Inflammatory macrophage treated with lipopolysaccharide for 4 hours (primary cell): ENCODE data around the gene PARD3.

ENCODE experiments used
- DNase-seq: peaks from one replicate; pipeline ENCODE4 v3.0.0-alpha.2; 2020

The PARD3 gene

DNA sequence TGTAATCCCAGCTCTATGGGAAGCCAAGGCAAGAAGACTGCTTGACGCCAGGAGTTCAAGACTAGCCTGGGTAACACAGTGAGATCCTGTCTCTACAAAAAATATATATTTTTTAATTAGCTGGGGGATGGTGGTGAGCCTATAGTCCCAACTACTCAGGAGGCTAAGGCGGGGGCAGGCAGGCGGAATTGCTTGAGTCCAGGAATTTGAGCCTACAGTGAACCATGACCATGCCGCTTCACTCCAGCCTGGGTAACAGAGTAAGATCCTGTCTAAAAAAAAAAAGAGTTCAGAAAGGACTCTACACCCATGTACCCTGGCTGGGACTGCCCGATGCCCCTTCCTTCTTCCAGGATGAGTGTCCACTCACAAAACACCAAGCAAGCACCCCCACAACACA, 648.7 kb downstream of the PARD3 start:
- DNase-seq: no peak

DNA sequence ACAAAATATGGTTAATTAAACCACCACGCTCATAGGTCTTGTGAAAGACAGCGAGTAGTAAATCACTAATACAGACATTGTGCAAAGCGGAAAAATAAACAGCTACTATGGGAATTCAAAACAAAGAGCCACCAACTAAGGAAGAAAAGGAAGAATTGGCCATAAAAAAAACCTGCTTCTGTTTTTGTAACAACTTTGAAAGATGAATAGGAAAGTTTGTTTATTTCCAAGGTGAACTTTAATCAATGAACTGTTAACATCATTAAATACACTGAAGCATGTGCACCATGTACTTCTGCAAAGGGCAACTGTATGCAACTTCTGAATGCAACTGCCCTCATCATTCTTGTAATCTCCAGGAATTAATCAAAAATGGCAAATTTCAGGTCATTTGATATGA, 651.1 kb downstream of the PARD3 start:
- no peak for DNase-seq

DNA sequence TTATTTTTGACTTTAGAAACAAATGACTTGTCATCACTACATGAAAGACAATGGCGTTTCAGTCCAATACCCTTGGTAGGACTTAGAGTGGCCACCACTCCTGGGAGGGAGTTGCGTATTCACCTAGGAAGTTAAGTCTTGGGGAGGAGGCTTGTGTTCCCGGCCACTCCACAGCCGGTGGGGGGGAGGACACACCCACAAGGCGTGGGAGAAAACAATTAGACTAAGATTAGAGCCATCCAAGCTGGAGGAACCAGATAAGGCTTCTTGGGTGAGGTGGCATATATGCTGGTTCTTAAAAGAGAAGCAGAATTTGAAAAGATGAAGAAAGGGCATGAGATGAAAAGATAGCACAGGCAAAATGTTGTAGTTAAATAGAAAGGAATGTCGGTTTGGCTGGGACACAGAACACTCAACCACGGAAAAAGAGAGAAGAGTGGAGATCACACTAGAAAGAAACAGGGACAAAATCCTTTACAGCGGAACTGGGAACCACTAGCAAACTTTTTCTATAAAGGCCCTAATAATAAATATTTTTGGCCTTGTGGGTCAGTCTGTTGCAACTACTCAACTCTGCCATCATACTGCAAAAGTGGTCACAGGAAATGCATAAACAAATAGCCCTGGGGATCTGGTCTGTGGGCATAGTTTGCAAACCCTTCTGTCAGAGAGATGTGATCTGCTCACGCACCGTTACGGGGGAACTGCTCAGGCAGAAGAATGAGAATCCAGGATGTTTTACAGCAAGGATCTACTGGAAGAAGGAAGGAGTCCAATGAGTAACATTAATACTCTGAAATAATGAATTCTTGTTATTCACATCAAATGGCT, 651.8 kb downstream of the PARD3 start:
- DNase-seq: no peak

DNA sequence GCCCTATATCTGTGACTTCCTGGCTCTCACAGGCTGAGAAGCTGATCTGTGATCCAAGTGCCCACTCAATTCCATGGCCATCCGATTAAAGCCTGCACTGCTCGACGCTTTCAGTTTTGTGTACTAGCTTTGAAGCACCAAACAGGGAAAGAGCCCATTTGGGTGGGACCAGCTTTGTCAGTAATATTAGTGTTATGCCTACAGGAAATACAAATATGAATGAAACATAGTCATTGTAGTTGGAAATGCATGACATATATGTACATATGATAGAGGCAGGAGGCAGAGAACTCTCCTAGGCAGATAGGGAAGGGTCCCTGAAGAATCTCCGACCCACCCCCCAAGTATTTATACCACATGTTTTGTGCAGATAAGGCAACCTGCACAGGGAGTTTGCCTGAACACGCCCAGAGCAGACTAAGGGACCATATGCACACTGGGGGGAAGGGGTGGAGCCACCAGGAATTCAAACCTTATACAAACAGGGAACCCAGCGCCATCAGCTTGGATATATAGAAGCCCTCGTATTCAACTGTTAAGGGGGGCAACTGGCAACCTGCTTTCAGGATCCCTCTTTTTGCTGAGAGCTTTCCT, 653.2 kb downstream of the PARD3 start:
- no peak for DNase-seq

DNA sequence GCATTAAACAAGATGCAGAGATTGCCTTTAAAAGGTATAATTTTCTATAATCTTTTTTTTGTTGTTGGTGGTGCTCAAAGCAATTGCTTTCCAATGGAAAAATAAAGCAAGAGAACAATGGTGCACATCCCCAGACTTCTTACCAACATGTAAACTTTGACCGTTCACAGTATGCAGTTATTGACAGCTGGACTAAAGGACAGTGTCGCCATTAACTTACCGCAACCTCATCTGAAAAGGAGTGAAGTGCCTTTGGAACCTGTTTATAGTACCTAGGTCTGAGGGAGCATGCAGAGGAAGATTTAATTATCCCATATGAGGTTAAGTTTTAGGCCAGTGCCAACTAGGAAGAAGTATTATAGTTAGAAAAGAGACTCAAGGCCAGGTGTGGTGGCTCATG, 654.5 kb downstream of the PARD3 start:
- no peak for DNase-seq

DNA sequence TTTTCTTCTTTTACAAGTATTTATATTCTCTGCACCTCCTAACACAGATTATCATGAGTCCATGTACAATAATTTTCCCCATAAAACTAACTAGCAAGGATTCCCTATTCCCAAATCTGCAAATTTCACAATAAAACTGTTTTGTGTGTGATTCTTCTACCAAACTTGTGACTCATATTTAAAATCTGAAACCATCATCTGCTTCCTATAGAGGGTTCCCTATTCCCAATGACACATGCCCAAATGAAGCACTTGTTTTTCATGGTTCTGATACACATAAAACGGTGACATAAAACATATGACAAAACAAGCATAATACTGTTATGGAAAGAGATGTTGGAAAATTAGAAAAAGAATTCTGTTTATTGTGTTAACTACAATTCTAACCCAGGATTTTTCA, 657.6 kb downstream of the PARD3 start:
- peak; percentile 4 for DNase-seq

DNA sequence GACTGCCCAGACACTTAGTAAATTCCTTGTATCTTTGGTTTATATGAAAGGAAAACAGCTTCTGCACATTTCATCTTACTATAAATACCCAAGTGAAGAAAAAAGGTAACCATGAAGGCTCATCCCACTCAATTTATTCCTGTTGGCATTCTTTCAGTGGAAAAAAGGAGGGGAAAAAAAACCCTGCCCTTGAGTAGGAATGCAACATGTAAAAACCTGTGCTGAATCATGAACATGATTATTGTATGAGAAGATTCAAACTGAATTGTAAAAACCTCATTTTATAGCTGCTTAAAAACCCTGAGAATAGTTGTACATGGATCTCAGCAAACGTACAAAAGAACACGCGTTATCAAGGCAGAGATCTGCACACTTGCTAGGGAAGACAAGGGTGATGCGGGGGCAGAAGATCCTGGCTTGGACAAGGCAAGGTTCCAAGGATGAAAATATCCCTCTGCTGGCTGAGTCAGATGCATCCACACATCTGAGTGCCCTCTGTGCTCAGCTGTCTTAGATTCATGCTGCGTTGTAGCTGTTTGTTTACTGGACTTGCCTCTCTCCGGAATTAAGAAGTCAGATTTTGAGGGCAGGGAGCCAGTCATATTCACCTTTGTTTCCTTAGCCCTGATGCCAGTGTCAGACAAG, 658.2 kb downstream of the PARD3 start:
- no peak for DNase-seq

DNA sequence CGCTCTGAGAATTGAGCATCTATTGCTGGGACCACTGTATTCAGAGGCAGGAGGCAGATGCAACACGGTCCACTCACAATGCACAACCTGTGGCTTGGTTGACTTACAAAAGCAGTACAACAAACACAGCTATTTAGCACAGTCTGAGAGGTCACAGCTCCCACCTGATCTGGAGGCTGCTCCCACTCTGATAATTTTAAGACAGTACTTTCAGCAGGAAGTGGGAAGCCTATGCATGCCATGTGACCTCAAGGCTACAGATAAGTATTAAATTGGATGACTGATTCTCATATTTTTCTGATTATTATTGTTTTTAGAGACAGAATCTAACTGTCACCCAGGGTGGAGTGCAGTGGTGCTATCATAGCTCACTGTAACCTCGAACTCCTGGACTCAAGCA, 659.3 kb downstream of the PARD3 start:
- DNase-seq: no peak

DNA sequence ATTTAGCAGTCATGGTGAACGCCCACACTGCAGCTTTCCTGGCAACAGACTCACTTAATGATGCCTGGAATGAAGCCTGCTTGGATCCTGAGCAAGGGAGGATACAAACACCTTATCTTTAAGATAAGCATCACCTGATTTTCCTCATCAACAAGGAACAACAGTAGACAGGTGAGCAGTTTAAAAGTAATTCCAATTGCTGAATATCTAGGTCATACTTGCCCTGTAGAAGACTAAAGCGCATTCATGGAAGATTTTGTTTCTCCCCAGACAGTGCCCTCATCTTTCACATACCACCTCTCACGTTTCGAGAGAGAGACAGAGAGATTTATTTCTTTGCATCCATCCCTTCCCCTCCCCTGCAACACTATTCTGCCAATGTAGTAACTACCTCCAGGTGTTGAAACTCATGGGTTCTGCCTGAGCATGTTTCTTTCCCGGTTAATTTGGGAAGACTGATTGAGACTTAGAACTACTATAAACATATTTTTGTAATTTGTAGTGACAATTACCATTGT, 660.7 kb downstream of the PARD3 start:
- no peak for DNase-seq

DNA sequence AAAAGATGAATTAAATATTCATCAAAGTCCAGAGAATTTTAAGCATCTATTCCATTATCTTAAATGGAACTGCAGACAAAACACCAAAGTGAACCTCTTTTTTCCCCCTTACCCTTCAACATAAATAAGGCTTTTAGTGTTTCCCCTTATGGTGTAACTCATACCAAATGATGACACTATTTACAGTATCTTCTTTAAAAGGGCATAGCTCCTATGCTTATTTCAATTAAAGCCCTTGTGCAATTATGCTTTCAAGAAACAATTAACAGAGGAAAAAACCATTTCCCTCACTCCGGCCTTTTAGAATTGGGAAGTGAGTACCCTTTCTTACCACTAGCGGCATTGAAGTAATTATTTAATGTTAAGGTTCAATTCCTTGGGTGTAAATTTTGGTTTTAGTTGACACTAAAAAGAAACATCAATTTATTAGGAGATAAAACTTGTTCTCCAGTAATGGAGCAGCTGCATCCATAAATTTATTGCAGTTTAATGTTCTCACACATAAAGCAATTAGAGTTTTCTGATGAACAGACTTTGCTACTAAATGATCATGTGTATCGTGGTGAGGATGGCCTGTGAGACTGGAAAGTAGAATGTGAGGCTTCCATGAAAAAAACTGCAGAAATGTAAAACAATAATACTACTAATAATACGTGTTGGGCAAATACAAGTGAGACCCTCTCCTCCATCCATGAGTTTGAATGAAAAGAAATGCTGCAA, 661.3 kb downstream of the PARD3 start:
- DNase-seq: no peak

DNA sequence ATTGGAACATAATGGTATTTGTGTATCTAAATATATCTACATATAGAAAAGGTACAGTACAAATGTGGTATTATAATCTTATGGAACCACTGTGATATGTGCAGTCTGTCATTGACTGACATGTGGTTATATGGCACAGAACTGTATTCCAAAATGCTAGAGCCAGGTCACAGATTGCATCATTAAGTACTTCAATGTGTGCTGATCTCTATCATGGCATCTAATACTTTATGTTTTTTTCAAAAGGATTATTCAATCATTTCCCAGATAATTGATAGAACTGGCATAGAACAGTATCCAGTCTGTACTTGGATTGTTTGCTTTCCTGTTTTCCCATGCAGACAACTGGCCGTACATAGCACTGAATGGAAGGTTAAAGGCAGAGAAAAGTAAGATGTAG, 662.7 kb downstream of the PARD3 start:
- no peak for DNase-seq

DNA sequence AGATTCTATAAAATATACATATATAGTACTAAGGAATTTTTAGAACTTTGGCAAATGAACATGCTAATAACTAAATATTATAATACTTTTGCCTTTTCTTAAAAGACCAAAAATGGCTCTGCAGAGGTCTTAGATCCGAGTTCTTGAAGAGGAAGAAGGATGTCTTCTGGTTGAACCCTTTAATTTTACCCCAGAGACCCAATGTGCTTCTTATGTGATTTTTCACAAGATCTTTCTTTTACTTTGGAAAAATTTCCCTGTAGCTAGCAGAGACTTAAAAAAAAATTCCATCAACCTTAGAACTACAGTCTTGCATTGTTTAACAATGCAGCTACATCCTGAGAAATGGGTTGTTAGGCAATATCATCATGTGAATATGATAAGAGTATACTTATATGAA, 663.2 kb downstream of the PARD3 start:
- DNase-seq: no peak

DNA sequence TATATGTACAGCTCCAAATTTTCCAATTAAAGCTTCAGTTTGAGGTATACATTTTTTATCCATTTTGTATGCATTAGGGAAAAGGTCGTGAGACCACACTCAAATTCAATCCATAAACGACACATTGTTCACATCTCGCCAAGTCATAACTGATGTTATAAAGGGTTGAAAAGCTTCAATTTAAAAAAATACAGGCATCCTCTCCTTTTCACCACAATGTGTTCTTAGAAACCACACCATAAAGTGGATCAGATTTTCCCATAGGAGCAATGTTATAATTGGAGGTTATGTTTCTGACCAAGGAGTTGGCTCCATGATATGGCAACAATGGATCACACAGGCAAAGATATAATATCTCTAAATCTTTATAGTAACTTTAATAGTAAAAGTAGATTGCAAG, 663.6 kb downstream of the PARD3 start:
- no peak for DNase-seq

DNA sequence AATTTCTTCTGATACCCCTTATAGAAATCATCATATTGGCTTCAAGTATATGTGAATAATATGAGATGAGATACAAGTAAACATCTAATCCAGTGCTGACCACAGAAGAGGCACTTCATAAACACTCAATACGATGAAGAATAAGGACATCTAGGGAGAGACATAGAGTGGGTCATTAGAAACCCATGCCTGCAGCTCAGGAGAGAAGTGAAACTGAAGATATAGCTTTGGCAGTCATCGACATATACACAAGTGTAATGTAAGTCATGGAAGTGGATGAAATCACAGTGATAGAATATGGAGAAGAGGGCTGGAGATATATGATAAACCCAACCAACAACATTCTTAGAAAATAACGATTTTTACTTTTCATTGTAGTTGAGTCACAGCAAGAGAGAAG, 665.0 kb downstream of the PARD3 start:
- no peak for DNase-seq

DNA sequence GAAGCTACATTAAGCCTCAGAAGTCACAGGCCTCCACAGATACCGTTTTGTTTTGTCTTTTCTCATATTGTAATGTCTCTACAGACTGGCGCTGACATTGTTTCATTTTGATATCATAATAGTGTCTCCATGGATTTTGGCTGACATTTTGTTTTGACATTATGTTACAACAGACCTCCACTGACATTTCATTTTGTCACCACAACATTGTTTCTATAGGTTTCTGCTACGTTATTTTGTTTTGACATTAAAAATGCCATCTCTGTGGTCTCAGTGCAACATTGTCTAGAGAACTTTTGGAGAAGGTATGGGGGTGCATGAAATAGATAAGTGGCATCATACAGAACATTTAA, 666.8 kb downstream of the PARD3 start:
- DNase-seq: no peak

DNA sequence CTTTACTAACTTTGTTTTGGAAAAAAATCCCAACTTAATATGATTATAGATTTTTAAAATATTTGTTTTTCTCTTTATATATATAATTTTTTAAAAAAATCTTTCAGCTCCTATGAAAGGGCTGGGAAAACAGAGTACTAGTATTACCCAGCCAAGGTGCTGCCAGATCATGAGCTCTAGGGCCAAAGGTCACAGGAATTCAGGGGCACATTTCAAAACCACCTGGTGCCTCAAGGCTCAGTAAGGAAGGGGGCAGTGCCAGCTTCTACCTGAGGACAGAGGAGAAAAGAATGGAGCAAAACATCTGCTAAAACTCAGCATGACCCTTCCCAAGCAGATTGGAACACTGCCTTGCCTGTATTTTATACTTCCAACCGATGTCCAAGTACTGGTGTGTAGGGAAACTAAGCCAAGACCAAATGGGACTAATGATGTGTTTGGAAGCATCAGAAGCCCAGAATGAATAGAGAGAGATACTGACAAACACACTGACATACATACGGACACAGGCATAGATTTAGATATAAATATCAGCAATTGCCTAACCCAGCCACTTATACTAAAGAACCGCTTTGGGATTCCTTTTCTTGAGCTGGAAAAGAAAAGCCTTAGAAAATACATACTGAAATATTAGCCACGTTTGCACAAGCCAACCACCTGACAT, 667.3 kb downstream of the PARD3 start:
- DNase-seq: no peak

DNA sequence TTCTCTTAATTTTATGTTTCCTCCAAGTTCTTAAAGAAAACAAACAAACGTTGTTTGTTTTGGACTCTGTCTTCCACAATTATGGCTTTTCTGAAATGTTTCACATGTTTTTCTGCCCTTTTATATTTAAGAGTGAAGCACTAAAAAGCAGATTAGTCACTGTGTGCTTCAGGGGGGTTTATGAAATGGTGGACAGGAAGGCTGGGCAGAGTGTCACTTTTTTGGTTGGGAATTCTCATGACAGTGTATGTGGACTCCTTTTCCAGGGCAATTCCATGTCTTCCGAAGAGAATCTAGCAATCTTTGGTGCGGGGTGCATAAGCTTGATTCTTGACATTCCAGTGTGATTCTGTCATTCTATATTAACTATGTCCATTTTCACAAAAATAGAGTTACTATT, 669.4 kb downstream of the PARD3 start:
- no peak for DNase-seq

DNA sequence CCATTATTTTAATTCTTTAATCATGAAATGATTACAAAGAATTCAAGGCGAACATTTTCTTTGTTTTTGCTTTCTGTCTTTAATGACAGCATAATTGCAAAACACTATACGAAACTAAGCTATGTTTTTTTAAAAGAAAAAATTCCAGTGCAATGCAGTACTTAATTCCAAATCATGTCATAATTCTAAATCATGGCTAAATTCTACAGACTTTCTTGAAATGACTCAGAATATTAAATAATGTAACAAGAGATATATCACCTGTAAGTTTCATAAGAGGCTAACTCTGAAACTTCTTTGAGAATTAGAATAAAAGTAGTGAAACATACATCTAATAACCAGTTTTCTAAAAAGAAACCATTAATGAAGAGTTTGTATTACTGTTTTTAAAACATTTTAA, 671.6 kb downstream of the PARD3 start:
- no peak for DNase-seq

DNA sequence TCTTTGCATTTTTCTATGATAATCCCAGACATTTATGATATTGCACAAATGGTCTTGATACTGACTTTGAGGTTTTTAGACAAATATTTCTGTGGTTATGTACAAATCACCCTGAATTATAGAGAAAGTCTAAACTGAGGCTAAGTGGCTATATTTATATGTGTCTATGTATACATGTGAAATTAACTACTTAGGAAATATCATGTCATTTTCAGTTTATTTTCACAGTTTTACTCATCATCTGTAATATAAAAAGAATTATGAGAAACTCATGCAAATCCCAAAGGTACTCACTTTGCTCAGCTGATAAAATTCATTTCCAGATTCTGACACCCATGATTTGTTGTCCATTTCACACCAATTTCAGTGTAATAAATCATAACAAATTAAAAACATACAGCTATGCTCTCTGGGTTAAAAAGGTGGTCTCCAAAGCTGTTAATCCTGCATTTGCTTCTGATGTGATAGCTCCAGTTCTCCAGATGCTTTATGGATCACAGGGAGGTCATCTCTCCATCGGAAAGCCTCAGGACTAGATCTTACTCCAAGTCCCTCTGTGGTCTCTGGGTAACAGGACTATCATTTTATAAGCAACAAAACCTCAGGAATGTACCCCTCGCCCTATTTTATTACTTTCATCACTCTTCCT, 673.9 kb downstream of the PARD3 start:
- no peak for DNase-seq

DNA sequence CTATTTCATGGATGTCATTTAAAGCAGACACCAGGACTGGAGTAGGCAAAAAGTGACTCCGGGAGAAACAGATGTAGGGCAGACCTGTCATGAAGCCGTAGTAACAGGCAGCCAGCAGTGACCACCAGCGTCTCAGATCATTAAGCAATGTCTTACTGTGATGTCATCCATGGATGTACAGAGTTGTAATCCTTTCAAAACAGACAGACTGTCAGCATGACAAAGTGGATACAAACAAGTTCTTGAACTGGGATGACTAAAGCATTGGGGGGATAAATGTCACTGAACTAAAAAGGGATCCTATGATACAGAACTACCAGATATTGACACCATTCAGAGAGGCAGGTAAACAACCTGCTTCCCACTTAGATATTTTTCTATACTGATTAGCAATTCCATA, 675.5 kb downstream of the PARD3 start:
- DNase-seq: peak; percentile 8

DNA sequence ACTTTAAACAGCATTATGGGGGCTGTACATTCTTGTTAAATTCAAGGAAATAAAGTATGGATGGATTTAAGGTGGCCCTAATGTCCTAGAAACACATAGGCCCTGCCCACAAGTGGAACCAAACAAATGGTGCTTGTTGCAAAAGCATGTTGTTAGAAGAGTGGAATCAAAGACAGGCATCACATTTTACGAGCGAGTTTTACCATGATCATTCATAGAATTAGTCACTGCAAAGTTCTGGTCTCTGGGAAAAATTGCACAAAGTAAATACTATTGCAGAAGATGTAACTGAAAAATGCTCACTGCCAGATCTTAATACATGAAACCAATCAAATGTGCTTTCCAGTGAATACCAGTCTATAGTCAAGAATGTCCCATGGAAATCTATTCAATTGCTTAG, 677.1 kb downstream of the PARD3 start:
- no peak for DNase-seq

DNA sequence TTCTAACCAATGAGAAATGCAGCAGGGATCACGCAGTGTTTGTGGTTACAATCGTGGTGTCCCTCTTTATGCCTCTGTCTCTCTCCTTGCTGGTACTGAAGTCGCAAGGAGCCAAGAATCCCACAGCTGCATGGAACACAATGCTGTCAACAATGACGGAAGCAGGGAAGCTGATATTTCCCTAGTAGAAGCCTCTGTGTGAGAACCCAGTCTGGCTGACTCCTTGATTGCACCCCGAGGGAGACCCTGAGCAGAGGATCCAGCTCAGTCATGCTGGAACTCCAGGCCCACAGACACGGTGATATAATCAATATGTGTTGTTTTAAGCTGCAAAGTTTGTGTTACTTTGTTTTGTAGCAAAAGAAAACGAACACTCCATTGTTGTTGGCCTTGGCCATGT, 677.9 kb downstream of the PARD3 start:
- no peak for DNase-seq

DNA sequence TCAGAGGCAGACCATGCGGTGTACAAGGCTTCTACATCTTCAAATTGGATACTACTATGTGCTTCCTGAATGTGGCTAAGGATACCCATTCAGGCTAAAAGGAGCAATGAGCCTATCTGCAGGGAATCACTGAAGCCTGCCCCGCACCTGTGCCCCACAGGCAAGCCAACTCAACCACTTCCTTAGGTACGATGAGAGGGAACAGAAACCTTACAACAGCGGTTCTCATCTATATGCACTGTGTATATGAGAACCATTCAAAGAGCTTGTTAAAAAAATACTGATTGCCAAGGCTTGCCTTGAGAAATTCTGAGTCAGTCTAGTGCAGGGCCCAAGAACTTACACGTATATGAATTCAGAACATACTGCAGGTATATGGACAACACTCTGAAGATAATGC, 679.6 kb downstream of the PARD3 start:
- no peak for DNase-seq
